ENCODE data around the gene FMN1. TPM values are rescaled to one million over a fixed set of nuclear protein-coding genes. Genes with fewer than 3 reads are reported as not detected.

FMN1 gene
- total RNA-seq, 1 experiment from 2014 or later, result 4.5 TPM

GRCh38 chr15:33045066-33045810, 149.3 kb downstream of the FMN1 start (continued):
- TF ChIP-seq ETV6 (CRISPR knock-in tag; IDR thresholded peaks at IDR 0.05), result no peak
- TF ChIP-seq NFYB (CRISPR knock-in tag; conservative IDR thresholded peaks at IDR 0.05; ENCODE audit: low read depth), result no peak

GRCh38 chr15:33044598-33044997, 149.9 kb downstream of the FMN1 start:
- TF ChIP-seq E2F4 (CRISPR knock-in tag; IDR thresholded peaks at IDR 0.05; ENCODE audit: borderline replicate concordance, low read depth) (no peak), OVOL2 (CRISPR knock-in tag; IDR thresholded peaks at IDR 0.05; ENCODE audit: borderline replicate concordance) (no peak), ARID4B (CRISPR knock-in tag; IDR thresholded peaks at IDR 0.05; ENCODE audit: borderline replicate concordance) (no peak), RELA (CRISPR knock-in tag; IDR thresholded peaks at IDR 0.05; ENCODE audit: borderline replicate concordance) (no peak), SMAD3 (CRISPR knock-in tag; IDR thresholded peaks at IDR 0.05; ENCODE audit: borderline replicate concordance) (no peak)
- CTCF ChIA-PET, result interaction anchor here (2.0 kb wide), 1 partner anchor 23 kb away, joined by 7 read pairs; no protein-coding TSS in a partner anchor
- Mint-ChIP-seq H3K27me3 (ENCODE audit: low read depth) (peaks cover 6% of the 10 kb centered on the region), H3K4me3 (no peak overlapping the region), H3K4me1 (0 out of 2 replicates have a peak, but pooled peaks cover 5% of the 10 kb centered on the region), H3K9me3 (peaks cover 55% of the 10 kb centered on the region), H3K36me3 (peaks cover 46% of the 10 kb centered on the region), H3K27ac (no peak overlapping the region)
- DNase-seq (ENCODE audit: low spot score), result no peak
- ATAC-seq, result no peak
- POLR2A ChIA-PET, result no interaction called here

GRCh38 chr15:33043636-33044035, 150.9 kb downstream of the FMN1 start:
- ChIA-PET POLR2A (no interaction called here), CTCF (no interaction called here)
- ATAC-seq (no peak), DNase-seq (ENCODE audit: low spot score) (no peak)
- Mint-ChIP-seq H3K9me3 (peaks cover 46% of the 10 kb centered on the region), H3K36me3 (peaks cover 36% of the 10 kb centered on the region), H3K27ac (no peak overlapping the region), H3K27me3 (ENCODE audit: low read depth) (peaks cover 4% of the 10 kb centered on the region), H3K4me3 (no peak overlapping the region), H3K4me1 (0 out of 2 replicates have a peak, but pooled peaks cover 5% of the 10 kb centered on the region)
- TF ChIP-seq ETV6 (CRISPR knock-in tag; IDR thresholded peaks at IDR 0.05) (no peak), IRF1 (CRISPR knock-in tag; IDR thresholded peaks at IDR 0.05) (no peak), NR3C1 (CRISPR knock-in tag; conservative IDR thresholded peaks at IDR 0.05; ENCODE audit: low read depth) (no peak), ZNF512 (CRISPR knock-in tag; IDR thresholded peaks at IDR 0.05; ENCODE audit: borderline replicate concordance) (no peak), MXD4 (CRISPR knock-in tag; IDR thresholded peaks at IDR 0.05; ENCODE audit: borderline replicate concordance) (no peak), ATF6 (CRISPR knock-in tag; IDR thresholded peaks at IDR 0.05) (no peak), CREM (CRISPR knock-in tag; IDR thresholded peaks at IDR 0.05) (no peak), FOXP4 (CRISPR knock-in tag; IDR thresholded peaks at IDR 0.05) (no peak), RELA (CRISPR knock-in tag; IDR thresholded peaks at IDR 0.05; ENCODE audit: borderline replicate concordance) (no peak)
